ENCODE results near the gene GPER1.

DNA sequence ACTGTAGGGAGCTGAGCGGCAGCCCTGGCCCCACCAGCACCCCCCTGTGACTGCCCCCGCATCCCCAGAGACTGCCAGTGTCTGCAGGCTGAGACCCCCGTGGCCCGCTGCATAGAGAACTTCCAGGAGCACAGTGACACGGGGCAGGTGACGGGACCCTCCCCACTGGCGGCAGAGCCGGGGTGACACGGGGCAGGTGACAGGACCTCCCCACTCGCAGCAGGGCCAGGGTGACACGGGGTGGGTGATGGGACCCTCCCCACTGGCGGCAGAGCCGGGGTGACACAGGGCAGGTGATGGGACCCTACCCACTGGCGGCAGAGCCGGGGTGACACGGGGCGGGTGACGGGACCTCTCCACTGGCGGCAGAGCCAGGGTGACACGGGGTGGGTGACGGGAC, 2.3 kb downstream of the GPER1 start:
- TF ChIP-seq GABPA (IDR thresholded peaks at IDR 0.05 in 1 of 2, conservative IDR thresholded peaks at IDR 0.05 in 1 of 2) (no peak), FOXA1 (IDR thresholded peaks at IDR 0.05) (no peak), RAD21 (IDR thresholded peaks at IDR 0.05) (no peak)
- TF ChIP-seq, protein P1, sequence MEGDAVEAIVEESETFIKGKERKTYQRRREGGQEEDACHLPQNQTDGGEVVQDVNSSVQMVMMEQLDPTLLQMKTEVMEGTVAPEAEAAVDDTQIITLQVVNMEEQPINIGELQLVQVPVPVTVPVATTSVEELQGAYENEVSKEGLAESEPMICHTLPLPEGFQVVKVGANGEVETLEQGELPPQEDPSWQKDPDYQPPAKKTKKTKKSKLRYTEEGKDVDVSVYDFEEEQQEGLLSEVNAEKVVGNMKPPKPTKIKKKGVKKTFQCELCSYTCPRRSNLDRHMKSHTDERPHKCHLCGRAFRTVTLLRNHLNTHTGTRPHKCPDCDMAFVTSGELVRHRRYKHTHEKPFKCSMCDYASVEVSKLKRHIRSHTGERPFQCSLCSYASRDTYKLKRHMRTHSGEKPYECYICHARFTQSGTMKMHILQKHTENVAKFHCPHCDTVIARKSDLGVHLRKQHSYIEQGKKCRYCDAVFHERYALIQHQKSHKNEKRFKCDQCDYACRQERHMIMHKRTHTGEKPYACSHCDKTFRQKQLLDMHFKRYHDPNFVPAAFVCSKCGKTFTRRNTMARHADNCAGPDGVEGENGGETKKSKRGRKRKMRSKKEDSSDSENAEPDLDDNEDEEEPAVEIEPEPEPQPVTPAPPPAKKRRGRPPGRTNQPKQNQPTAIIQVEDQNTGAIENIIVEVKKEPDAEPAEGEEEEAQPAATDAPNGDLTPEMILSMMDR (IDR thresholded peaks at IDR 0.05; ENCODE audit: low read depth, low read length, missing input control), result no peak
- TF ChIP-seq, protein P2, sequence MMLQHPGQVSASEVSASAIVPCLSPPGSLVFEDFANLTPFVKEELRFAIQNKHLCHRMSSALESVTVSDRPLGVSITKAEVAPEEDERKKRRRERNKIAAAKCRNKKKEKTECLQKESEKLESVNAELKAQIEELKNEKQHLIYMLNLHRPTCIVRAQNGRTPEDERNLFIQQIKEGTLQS (IDR thresholded peaks at IDR 0.05), result no peak
